K562 (cell line): ENCODE results near the gene SVEP1. TPM values are rescaled to one million over a fixed set of nuclear protein-coding genes. Genes with fewer than 3 reads are reported as not detected.

Source experiments
- ATAC-seq: fragments of 200-7000 bp; cut with Tn5 transposase; 3 replicates; pipeline ENCODE4 v1.9.1; 2020; ENCODE audit warnings: moderate library complexity
- BruUV-seq: library from RNA; stranded (reverse); fragments of 400-500 nt; replicated peaks from 2 replicates; lab custom pipeline; 2021; lab: Mats Ljungman, UMichigan
- CTCF ChIA-PET: fragments of 300-600 bp; formaldehyde crosslinking; extraction: SDS; loops from one replicate; lab custom pipeline; 2021; ENCODE audit warnings: low intra/inter-chr PET ratio; lab: Yijun Ruan, JAX
- POLR2A ChIA-PET: fragments of 300-600, 350-650 bp; sonication (Branson Sonifier 250); formaldehyde crosslinking; extraction: SDS; loops from one replicate; lab custom pipeline; 2021; ENCODE audit warnings: antibody characterized with exemption, inconsistent platforms; lab: Yijun Ruan, JAX
- DNase-seq, 4 experiments: peaks; one replicate each; pipeline versions ENCODE4 v3.0.0 to v3.0.0-alpha.2; 2011 to 2018; ENCODE audit warnings: low spot score in 3 of 4, mixed read lengths in 3 of 4; ENCODE audit errors: extremely low read depth in 1 of 4
- FAIRE-seq: peaks from 2 replicates; lab custom pipeline; 2011; peaks lifted over from hg19 to GRCh38; lab: Jason Lieb, UNC
- H2AFZ ChIP-seq: 2 replicates; pipeline ENCODE4 v1.6.0; 2011; ENCODE audit warnings: low read depth, low read length, control low read depth, inconsistent platforms
- H3K27ac ChIP-seq: fragments of 200-600 bp; 3 replicates; pipeline ENCODE4 v1.8.0; 2011; ENCODE audit warnings: low read depth, mild to moderate bottlenecking, control low read depth, inconsistent platforms, low read length, moderate library complexity, mixed read lengths; ENCODE audit errors: extremely low read depth
- H3K27me3 ChIP-seq, 2 experiments: fragments of 300-600 bp in 1 of 2; 2 replicates in 1 of 2; 3 replicates in 1 of 2; pipeline versions ENCODE4 v1.6.0 to v1.8.0; 2011; ENCODE audit warnings: inconsistent platforms in 2 of 2, low read length in 2 of 2, mild to moderate bottlenecking in 1 of 2, mixed read lengths in 1 of 2, moderate library complexity in 1 of 2; ENCODE audit not compliant: control insufficient read depth in 2 of 2, insufficient read depth in 2 of 2
- H3K36me3 ChIP-seq: fragments of 300-600 bp; 3 replicates; pipeline ENCODE4 v1.8.0; 2011; ENCODE audit warnings: mild to moderate bottlenecking, low read length, inconsistent platforms; ENCODE audit not compliant: control insufficient read depth, insufficient read depth
- H3K4me1 ChIP-seq, 2 experiments: fragments of 200-600 bp in 1 of 2; replicated peaks in 1 of 2; 2 replicates in 1 of 2; 3 replicates in 1 of 2; pipeline versions ENCODE4 v1.5.1 to v1.8.0; 2011; ENCODE audit warnings: inconsistent platforms in 2 of 2, low read length in 2 of 2, mild to moderate bottlenecking in 1 of 2, mixed read lengths in 1 of 2, moderate library complexity in 1 of 2; ENCODE audit not compliant: control insufficient read depth in 2 of 2, insufficient read depth in 2 of 2
- H3K4me2 ChIP-seq: 2 replicates; pipeline ENCODE4 v1.6.1; 2011; ENCODE audit warnings: low read length, control low read depth, inconsistent platforms, mixed read lengths; ENCODE audit not compliant: insufficient read depth
- H3K4me3 ChIP-seq: fragments of 200-600 bp; sonication (generic), shearing (Covaris generic); 2 replicates; pipeline ENCODE4 v1.5.1; 2016; ENCODE audit warnings: control low read depth, inconsistent platforms
- H3K79me2 ChIP-seq: fragments of 200-600 bp; 3 replicates; pipeline ENCODE4 v1.8.0; 2011; ENCODE audit warnings: low read length, inconsistent platforms; ENCODE audit not compliant: control insufficient read depth, insufficient read depth
- H3K9ac ChIP-seq, 2 experiments: 2 replicates each; pipeline versions ENCODE4 v1.6.0 to v1.6.1; 2011; ENCODE audit warnings: low read depth in 2 of 2, low read length in 2 of 2, control low read depth in 1 of 2, inconsistent platforms in 1 of 2, mild to moderate bottlenecking in 1 of 2, mixed read lengths in 1 of 2; ENCODE audit not compliant: insufficient read depth in 1 of 2
- H3K9me1 ChIP-seq: one replicate; pipeline ENCODE4 v1.6.0; 2011; ENCODE audit warnings: inconsistent platforms, mild to moderate bottlenecking, low read length, moderate library complexity; ENCODE audit not compliant: control insufficient read depth, insufficient read depth
- H3K9me3 ChIP-seq: replicated peaks from 2 replicates; pipeline ENCODE4 v1.5.1; 2011; ENCODE audit warnings: low read depth, low read length, inconsistent platforms; ENCODE audit not compliant: control insufficient read depth, insufficient read depth
- H4K20me1 ChIP-seq: replicated peaks from 2 replicates; pipeline ENCODE4 v1.6.1; 2011; ENCODE audit warnings: low read length, inconsistent platforms, mixed read lengths; ENCODE audit not compliant: control insufficient read depth, insufficient read depth
- ADNP ChIP-seq: fragments of 200-800 bp; sonication (Bioruptor generic); IDR thresholded peaks from 2 replicates; pipeline ENCODE4 v1.6.1; 2016; ENCODE audit warnings: missing genetic modification characterization, missing compliant biosample characterization
- ARID4B ChIP-seq: sonication (generic); formaldehyde crosslinking; IDR thresholded peaks from 2 replicates; pipeline ENCODE4 v1.8.0; 2022; ENCODE audit warnings: mild to moderate bottlenecking, missing genetic modification reagents
- CBX3 ChIP-seq, 2 experiments: IDR thresholded peaks; 1 replicate in 1 of 2; 2 replicates in 1 of 2; pipeline ENCODE4 v1.6.1; 2012; ENCODE audit warnings: inconsistent platforms in 2 of 2, low read length in 2 of 2, borderline replicate concordance in 1 of 2, control low read depth in 1 of 2
- ELK3 ChIP-seq: fragments of 450-650 bp; formaldehyde crosslinking; IDR thresholded peaks from 2 replicates; pipeline ENCODE4 v1.4.0; 2020; ENCODE audit warnings: mild to moderate bottlenecking
- EP400 ChIP-seq: fragments of 450-650 bp; IDR thresholded peaks from 2 replicates; pipeline ENCODE4 v1.6.1; 2017; ENCODE audit warnings: antibody characterized with exemption, mild to moderate bottlenecking, moderate library complexity
- KLF13 ChIP-seq: fragments of 450-650 bp; IDR thresholded peaks from 2 replicates; pipeline ENCODE4 v1.6.1; 2016; ENCODE audit warnings: missing genetic modification characterization, low read depth, mild to moderate bottlenecking, missing compliant biosample characterization, moderate library complexity, borderline replicate concordance
- MCM3 ChIP-seq: fragments of 450-650 bp; IDR thresholded peaks from 2 replicates; pipeline ENCODE4 v1.6.1; 2016
- NCOR1 ChIP-seq: fragments of 450-650 bp; IDR thresholded peaks from 2 replicates; pipeline ENCODE4 v1.6.1; 2016; ENCODE audit warnings: mild to moderate bottlenecking, moderate library complexity
- SREBF2 ChIP-seq: sonication (generic); formaldehyde crosslinking; IDR thresholded peaks from 2 replicates; pipeline ENCODE4 v1.4.0; 2020; ENCODE audit warnings: mild to moderate bottlenecking, missing genetic modification reagents
- TAF15 ChIP-seq: fragments of 200-400 bp; formaldehyde crosslinking; IDR thresholded peaks from 2 replicates; pipeline ENCODE4 v1.6.1; 2017; ENCODE audit warnings: mild to moderate bottlenecking, low read depth, low read length, moderate library complexity
- THRA ChIP-seq: fragments of 450-650 bp; IDR thresholded peaks from 2 replicates; pipeline ENCODE4 v1.6.1; 2017; ENCODE audit warnings: mild to moderate bottlenecking, moderate library complexity
- XRCC3 ChIP-seq: fragments of 450-650 bp; IDR thresholded peaks from 2 replicates; pipeline ENCODE4 v1.6.1; 2017; ENCODE audit warnings: mild to moderate bottlenecking, moderate library complexity
- ZNF583 ChIP-seq: fragments of 250-450 bp; sonication (Bioruptor Pico); IDR thresholded peaks from 2 replicates; pipeline ENCODE4 v1.4.0; 2020
- WGBS: fragments of 100-300 bp; shearing (Covaris generic); methylation state at CpG from one replicate; pipeline ENCODE4 v1.1.6; 2016; ENCODE audit warnings: low coverage, mixed read lengths; ENCODE audit not compliant: insufficient coverage; ENCODE audit errors: missing lambda C conversion rate; 5-methylcytosine and 5-hydroxymethylcytosine counted together
- in situ Hi-C: fragments of 300-500 bp; cut with MboI; formaldehyde crosslinking; loops from 4 replicates; pipeline ENCODE4 v1.15.0; 2018; ENCODE audit warnings: inconsistent platforms, mixed read lengths
- intact Hi-C: fragments of 100-400 bp; cut with micrococcal nuclease; formaldehyde crosslinking; loops from 2 replicates; pipeline ENCODE4 v1.14.2; 2022
- polyA plus RNA-seq, 8 experiments: library from polyadenylated mRNA; depleted of rRNA in 4 of 8; stranded (reverse) in 5 of 8; unstranded in 3 of 8; fragments of >200 nt; fragmentation: Nextera tagmentation in 2 of 8; fragmentation: Illumina TruSeq in 1 of 8; extraction: Ambion mirVana in 2 of 8; extraction: Trizol in 1 of 8; gene quantifications; 2 replicates each; pipeline versions ENCODE4 v1.2.1 to v1.2.3, GENCODE V29; 2011 to 2014; ENCODE audit warnings: inconsistent platforms in 1 of 8, missing spikeins in 1 of 8
- total RNA-seq, 7 experiments: library from RNA; depleted of rRNA in 6 of 7; stranded (reverse); fragments of >200 nt in 6 of 7; fragmentation: Illumina TruSeq in 2 of 7; extraction: Trizol in 2 of 7; gene quantifications; 2 replicates each; pipeline versions ENCODE4 v1.2.1 to v1.2.3, GENCODE V29; 2011 to 2021; ENCODE audit warnings: low replicate concordance in 1 of 7

Gene SVEP1
- total and polyA plus RNA-seq, 9 of the 15 experiments (the other 6 are each of a cell fraction or from before 2014, with no cell fraction given) = 0.20 to 0.84 (median 0.43) TPM

GRCh38 chr9:110580850-110581249 is 1.3 kb upstream of the SVEP1 start (continued):
- TF ChIP-seq SREBF2 (CRISPR knock-in tag) = no peak
- TF ChIP-seq NCOR1 = no peak
- no peak for TF ChIP-seq THRA
- no peak for TF ChIP-seq TAF15
- TF ChIP-seq MCM3 = no peak
- TF ChIP-seq EP400 = no peak
- no peak for TF ChIP-seq ELK3 (CRISPR knock-in tag)

- no peak for ATAC-seq
- Histone ChIP-seq H3K79me2 (no peaks in the 10 kb centered on the region), H4K20me1 (no peaks in the 10 kb centered on the region), H3K4me3 (no peak overlapping the region)
- no TSS peak for BruUV-seq
- FAIRE-seq = no peak
- TF ChIP-seq CBX3 (IDR thresholded peaks at IDR 0.05; ENCODE audit: borderline replicate concordance in 1 of 2, low read length in 2 of 2) (no peak), ZNF583 (no peak), ADNP (tag) (no peak), XRCC3 (no peak), KLF13 (tag) (no peak), ARID4B (CRISPR knock-in tag) (no peak)
- TF ChIP-seq, all 486 proteins: peak for 0
- WGBS = 4% methylated on average over 8 of the region's 13 CpGs
- no peaks in the 10 kb centered on the region for H3K9me3 ChIP-seq
- no peak overlapping the region for H3K9ac ChIP-seq
- no peak overlapping the region for H3K27ac ChIP-seq
- peaks cover 0 to 15% of the 10 kb centered on the region in 2 experiments; a peak in 2 of 5 replicates for H3K27me3 ChIP-seq
- no peaks in the 10 kb centered on the region for H3K36me3 ChIP-seq
- H2AFZ ChIP-seq = no peak overlapping the region
- intact Hi-C loops (no loop called here), in situ Hi-C loops (no loop called here)
- H3K4me2 ChIP-seq = no peak overlapping the region
- no peaks in the 10 kb centered on the region for H3K9me1 ChIP-seq
- CTCF ChIA-PET = no interaction called here
- POLR2A ChIA-PET = no interaction called here
- DNase-seq = no peak
- peaks cover 0 to 9% of the 10 kb centered on the region in 2 experiments; a peak in 1 of 5 replicates for H3K4me1 ChIP-seq
These were observed 300 bp upstream of the SVEP1 start for GRCh38 chr9:110579862-110580219.
